HG02870 (cell line): ENCODE measurements around the gene SMG5.
"Not testable (repeated sequence)": the region's sequence is repeated elsewhere in the genome, so short reads cannot be mapped to it uniquely, and the experiment has no call there.

Experiments used
- ATAC-seq: cut with Tn5 transposase; IDR thresholded peaks from one replicate; pipeline ENCODE4 v1.9.1; 2021; ENCODE audit warnings: mild to moderate bottlenecking, moderate library complexity; ENCODE audit not compliant: unreplicated experiment

Gene SMG5

DNA sequence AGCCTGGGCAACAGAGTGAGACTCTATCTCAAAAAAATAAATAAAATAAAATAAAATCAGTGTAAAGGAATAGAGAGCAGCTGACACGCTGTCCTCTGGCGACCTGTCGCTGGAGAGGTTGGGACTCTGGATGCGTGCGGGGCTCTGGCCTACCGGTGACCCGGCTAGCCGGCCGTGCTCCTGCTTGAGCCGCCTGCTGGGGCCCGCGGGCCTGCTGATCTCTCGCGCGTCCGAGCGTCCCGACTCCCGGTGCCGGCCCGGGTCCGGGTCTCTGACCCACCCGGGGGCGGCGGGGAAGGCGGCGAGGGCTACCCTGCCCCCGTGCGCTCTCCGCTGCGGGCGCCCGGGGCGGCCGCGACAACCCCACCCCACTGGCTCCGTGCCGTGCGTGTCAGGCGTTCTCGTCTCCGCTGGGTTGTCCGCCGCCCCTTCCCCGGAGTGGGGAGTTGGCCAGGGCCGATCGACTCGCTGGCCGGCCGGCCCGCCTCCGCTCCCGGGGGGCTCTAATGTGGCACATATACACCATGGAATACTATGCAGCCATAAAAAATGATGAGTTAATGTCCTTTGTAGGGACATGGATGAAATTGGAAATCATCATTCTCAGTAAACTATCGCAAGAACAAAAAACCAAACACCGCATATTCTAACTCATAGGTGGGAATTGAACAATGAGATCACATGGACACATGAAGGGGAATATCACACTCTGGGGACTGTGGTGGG is 66.1 kb downstream of the SMG5 start:
- ATAC-seq = not testable (repeated sequence)

DNA sequence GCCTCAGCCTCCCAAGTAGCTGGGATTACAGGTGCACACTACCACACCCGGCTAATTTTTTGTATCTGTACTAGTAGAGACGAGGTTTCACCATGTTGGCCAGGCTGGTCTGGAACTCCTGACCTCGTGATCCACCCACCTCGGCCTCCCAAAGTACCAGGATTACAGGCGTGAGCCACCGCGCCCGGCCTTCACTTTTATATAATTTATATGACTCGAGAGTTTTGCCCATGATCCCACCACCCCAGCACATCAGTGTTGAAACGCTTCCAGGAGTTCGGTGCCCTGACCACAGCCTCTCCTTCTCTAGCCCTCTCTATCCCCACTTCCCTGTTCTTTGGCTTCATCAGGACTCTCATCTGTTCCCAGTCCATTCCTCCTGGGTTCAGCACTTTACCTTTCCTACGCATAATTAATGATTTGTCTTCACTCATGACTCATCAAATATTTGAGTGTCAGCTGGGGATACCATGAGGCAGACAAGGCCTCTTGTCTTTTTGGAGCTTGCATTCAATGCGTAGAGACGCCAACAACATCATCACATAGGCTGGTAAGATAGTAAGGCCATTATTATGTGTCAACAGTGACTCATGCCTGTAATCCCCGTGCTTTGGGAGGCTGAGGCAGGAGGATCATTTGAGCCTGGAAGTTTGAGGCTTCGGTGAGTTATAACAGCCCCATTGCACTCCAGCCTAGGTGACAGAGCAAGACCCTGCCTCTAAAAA is 68.4 kb downstream of the SMG5 start:
- no peak for ATAC-seq

DNA sequence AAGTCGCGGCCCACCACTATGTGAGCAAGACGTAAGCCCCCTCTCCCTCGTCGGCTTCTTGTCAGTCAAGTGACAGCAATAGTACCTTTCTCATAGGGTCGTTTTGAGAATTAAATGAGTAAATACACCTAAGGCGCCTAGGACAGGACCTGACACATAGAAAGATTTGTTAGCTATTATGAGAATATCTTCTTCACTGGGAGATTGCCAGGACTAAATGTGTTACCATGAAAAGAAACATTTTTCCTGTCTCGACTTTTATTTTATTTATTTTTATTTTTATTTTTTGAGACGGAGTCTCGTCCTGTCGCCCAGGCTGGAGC is 69.0 kb downstream of the SMG5 start:
- no peak for ATAC-seq

DNA sequence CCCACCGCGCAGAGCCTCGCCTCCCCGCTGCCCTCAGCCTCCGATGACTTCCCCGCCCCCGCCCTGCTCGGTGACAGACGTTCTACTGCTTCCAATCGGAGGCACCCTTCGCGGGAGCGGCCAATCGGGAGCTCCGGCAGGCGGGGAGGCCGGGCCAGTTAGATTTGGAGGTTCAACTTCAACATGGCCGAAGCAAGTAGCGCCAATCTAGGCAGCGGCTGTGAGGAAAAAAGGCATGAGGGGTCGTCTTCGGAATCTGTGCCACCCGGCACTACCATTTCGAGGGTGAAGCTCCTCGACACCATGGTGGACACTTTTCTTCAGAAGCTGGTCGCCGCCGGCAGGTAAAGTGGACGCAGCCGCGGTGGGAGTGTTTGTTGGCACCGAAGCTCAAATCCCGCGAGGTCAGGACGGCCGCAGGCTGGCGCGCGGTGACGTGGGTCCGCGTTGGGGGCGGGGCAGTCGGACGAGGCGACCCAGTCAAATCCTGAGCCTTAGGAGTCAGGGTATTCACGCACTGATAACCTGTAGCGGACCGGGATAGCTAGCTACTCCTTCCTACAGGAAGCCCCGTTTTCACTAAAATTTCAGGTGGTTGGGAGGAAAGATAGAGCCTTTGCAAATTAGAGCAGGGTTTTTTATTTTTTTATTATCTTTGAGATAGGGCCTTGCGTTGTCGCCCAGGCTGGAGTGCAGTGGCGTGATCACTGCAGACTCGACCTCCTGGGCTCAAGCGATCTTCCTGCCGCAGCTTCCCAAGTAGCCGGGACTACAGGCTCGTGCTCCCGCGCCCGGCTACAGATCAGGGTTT is 69.6 kb downstream of the SMG5 start, which contains the start of gene PMF1:
Gene PMF1 (plus strand): TSS at position 175 of the 811 bp plus-strand sequence. CDS start 9 bp downstream, at position 184.
- peak; percentile 78 for ATAC-seq

DNA sequence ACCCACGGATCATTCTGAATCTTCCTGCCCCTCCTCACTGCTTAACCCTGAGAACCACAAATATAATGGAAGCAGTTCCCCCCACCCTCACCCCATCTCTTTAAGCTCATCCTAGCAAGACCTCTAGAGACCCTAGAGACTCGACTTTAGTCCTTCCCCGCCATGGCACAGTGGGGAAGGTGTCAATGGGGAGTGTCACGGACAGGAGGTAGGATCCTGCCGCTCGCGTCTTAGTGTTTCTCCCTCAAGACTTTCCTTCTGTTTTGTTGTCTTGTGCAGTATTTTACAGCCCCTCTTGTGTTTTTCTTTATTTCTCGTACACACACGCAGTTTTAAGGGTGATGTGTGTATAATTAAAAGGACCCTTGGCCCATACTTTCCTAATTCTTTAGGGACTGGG is 70.5 kb downstream of the SMG5 start:
- ATAC-seq = no peak

DNA sequence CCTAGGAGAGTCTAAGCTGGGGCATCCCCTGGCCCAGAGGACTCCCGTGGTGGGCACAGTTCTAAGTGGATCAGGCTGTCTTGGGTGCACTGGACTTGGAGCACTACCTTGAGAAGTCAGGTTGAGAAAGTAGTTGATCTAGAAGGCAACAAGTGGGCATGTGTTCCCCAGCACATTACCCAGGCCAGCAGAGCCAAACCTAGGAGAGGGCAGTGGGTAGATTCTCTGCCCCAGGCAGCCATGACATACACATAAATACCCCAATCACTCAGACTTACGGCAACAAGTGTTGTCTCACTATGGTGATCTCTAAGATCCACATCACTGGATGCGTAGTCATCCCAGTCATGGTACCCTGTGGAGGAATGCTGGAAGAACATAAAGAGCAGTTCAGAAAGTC is 71.4 kb downstream of the SMG5 start:
- ATAC-seq = no peak

DNA sequence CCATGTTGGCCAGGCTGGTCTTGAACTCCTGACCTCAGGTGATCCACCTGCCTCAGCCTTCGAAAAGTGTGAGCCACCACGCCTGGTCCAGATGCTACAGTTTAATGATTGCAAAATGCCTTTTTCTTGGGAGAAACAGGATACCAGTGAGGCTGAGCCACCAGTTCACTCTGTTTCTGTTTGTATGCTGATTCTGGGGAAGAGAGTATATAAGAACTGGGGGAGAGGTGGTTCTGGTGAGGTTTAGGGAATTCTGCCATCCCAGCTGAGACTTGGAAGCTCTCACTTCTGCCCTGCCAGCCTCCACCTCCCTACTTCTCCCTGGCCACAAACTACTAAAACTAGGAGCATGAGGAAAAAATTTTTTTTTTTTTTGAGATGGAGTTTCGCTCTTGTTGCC is 77.9 kb downstream of the SMG5 start:
- ATAC-seq = no peak

DNA sequence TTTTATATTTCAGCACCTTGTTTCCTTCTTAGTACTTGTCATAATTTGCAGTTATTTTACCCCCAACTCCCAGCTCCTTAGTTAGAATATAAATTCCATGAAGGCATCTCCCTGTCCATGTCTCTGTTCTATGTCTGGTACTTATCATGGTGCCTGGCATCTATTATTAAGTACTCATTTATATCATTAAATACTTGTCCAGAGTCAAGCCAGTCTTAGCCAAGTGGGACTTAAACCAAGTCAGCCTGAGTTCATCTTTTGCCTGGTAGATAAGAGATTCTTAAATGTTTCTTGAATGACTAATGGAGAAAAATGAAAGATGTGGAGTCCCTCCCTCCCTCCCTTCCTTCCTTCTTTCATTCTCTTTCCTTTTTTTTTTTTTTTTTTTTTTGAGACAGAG is 79.3 kb downstream of the SMG5 start:
- ATAC-seq = no peak

DNA sequence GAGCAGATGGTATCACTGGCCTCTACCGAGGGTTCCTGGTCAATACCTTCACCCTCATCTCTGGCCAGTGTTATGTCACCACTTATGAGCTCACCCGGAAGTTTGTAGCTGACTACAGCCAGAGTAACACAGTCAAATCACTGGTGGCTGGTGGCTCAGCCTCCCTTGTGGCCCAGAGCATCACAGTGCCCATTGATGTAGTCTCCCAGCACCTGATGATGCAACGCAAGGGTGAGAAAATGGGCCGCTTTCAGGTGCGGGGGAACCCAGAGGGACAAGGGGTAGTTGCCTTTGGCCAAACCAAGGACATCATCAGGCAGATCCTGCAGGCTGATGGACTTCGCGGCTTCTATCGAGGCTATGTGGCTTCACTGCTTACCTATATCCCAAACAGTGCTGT is 82.6 kb downstream of the SMG5 start:
- ATAC-seq = no peak
